Large intestine (tissue), 3 donors: ENCODE measurements around the gene SLC25A19. TPM values are rescaled to one million over a fixed set of nuclear protein-coding genes. Genes with fewer than 3 reads are reported as not detected.
A peak's percentile ranks its signal among the peaks of the same experiment; 100 is the strongest.
"Not testable (repeated sequence)": the region's sequence is repeated elsewhere in the genome, so short reads cannot be mapped to it uniquely, and the experiment has no call there.

Experiments used
- DNase-seq, 2 donors: peaks; one replicate each; pipeline versions ENCODE4 v3.0.0 to v3.0.0-alpha.2; 2013
- H3K27ac ChIP-seq: one replicate; pipeline ENCODE4 v1.5.1; 2013; ENCODE audit warnings: low read length
- H3K27me3 ChIP-seq: 2 replicates; pipeline ENCODE4 v1.6.1; 2013; ENCODE audit warnings: low read length; ENCODE audit not compliant: control insufficient read depth, insufficient read depth
- H3K36me3 ChIP-seq: 2 replicates; pipeline ENCODE4 v1.6.1; 2013; ENCODE audit warnings: low read length; ENCODE audit not compliant: control insufficient read depth, insufficient read depth
- H3K4me1 ChIP-seq: one replicate; pipeline ENCODE4 v1.6.1; 2013; ENCODE audit warnings: low read length; ENCODE audit not compliant: control insufficient read depth, insufficient read depth
- H3K4me3 ChIP-seq: one replicate; pipeline ENCODE4 v1.5.1; 2013; ENCODE audit warnings: low read length
- H3K9me3 ChIP-seq: one replicate; pipeline ENCODE4 v1.6.1; 2013; ENCODE audit warnings: mild to moderate bottlenecking, low read depth, low read length, moderate library complexity; ENCODE audit not compliant: control insufficient read depth
- WGBS: methylation state at CpG from one replicate; pipeline ENCODE4 v1.1.5; 2013; ENCODE audit warnings: low lambda C conversion rate; ENCODE audit not compliant: insufficient coverage; 5-methylcytosine and 5-hydroxymethylcytosine counted together
- polyA plus RNA-seq: library from polyadenylated mRNA; unstranded; fragments of 120-200 nt; gene quantifications from one replicate; pipeline ENCODE4 v1.2.1, GENCODE V29; 2013

SLC25A19 gene
- polyA plus RNA-seq, 1 donor, result 10.8 TPM

DNA sequence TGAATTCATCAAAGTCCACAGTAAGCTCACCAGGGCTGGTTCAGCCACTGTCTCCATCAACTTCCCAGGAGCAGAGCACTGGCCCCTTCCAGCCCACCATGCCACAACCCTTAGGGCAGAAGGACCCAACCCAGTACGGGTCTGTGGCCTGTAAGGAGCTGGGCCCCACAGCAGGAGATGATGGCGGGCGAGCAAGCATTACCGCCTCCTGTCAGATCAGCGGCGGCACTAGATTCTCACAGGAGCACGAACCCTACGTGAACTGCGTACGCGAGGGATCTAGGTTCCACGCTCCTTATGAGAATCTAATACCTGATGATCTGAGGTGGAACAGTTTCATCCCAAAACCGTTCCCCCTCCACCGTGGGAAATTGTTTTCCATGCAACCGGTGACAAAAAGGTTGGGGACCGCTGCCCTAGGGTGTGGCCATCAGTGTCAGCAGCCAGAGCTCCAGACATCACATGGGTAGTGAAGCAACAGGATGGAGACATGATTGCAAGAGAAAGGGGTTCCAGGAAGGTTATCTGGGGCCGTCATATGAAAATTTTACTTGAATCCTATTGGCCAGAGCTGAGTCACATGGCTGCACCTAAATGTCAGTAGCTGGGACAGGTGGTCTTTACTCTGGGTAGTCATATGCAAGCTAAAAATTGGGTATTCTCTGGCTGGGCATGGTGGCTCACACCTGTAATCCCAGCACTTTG is 12.4 kb upstream of the SLC25A19 start:
- no peaks in the 10 kb centered on the region for H3K9me3 ChIP-seq
- no peak overlapping the region for H3K27ac ChIP-seq
- no peaks in the 10 kb centered on the region for H3K36me3 ChIP-seq
- no CpG with 5 or more reads among the region's 17 CpGs for WGBS
- H3K27me3 ChIP-seq, result no peaks in the 10 kb centered on the region
- no peaks in the 10 kb centered on the region for H3K4me1 ChIP-seq
- DNase-seq, result no peak
- H3K4me3 ChIP-seq, result no peak overlapping the region

DNA sequence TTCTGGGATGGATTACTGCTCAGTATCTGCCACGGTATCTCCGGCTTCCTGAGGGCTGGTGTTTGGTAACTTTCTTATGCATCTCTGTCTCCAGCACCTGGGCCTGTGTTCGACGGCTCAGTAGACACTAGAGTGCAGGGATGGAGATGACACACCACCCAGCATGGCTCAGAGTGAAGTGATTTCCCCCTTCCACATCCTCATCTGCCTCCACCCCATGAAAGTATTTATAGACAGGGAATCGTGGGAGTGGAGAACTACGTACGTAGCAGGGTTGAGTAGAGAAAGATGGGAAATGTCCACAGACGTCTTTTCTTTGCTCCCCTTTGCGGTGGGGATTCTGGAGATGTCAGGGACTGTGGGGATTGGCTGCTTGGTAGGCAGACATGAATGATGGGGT is 11.8 kb upstream of the SLC25A19 start:
- no peak overlapping the region for H3K4me3 ChIP-seq
- no peak for DNase-seq
- no peaks in the 10 kb centered on the region for H3K9me3 ChIP-seq
- no peaks in the 10 kb centered on the region for H3K36me3 ChIP-seq
- no peak overlapping the region for H3K27ac ChIP-seq
- no CpG with 5 or more reads among the region's 9 CpGs for WGBS
- no peaks in the 10 kb centered on the region for H3K27me3 ChIP-seq
- no peaks in the 10 kb centered on the region for H3K4me1 ChIP-seq

DNA sequence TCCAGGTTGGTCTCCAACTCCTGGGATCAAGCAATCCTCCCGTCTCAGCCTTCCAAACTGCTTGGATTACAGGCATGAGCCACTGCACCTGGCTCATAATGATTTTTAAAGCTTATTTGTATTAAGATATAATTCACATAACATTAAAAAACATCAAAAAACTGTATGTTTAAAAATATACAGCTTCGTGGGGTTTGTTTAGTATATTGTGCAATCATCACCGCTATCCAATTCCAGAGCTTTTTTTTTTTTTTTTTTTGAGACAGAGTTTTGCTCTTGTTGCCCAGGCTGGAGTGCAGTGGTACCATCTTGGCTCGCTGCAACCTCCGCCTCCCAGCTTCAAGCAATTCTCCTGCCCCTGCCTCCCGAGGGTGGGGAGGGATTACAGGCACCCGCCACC is 11.0 kb upstream of the SLC25A19 start:
- Histone ChIP-seq H3K9me3 (no peaks in the 10 kb centered on the region), H3K36me3 (no peaks in the 10 kb centered on the region), H3K27me3 (no peaks in the 10 kb centered on the region), H3K27ac (no peak overlapping the region), H3K4me3 (no peak overlapping the region), H3K4me1 (peaks cover 7% of the 10 kb centered on the region)
- no CpG with 5 or more reads among the region's 7 CpGs for WGBS
- no peak for DNase-seq

DNA sequence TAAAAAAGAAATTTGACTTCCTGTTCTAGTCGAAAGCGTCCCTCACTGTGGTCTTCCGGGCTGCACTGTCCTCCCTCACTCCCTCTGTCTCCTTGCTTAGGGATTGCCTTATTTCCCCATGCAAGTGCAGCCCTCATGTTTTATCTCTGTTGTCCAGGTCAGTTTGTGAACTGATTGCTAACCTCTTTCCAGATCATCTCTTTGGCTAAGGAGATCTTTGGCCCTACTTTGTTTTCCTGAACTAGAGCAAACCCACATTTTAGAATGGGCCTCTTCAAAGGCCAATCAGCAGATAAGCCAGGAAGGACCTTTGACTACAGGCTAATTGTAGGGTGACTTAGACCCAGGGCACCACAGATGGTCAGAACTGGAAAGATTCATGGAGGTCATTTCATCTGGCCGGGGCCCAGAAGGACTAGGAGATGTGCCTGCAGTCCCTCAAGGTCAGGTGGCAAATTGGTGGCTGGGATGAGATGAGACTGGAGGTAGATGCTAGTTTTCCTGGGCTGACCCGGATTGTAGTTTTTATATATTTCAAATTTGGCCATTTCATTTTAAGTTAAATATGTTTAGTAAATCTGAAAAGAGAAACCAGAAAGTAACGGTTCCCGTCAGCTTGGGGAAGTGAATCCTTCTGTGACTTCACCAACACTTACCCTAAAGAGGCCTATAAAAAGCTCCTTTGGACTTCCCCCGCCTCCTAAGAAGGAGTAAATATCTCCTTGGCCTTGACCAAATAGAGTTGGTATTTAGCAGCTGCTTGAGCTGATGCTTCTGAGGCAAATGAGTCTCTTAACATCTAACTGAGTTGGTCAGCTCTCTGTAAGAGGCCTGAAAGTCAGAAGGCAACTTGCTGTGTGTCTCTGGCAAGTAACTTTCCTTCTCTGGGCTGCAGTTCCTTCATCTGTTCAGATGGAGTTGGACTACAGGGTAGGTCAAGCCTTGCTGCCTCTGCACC is 6.2 kb upstream of the SLC25A19 start:
- DNase-seq, result peak; percentile 32 to 46
- peaks cover 15% of the 10 kb centered on the region for H3K4me1 ChIP-seq
- WGBS, result 71% methylated on average over 1 of the region's 8 CpGs
- peak overlapping the region; percentile 27 for H3K27ac ChIP-seq
- no peaks in the 10 kb centered on the region for H3K9me3 ChIP-seq
- H3K36me3 ChIP-seq, result no peaks in the 10 kb centered on the region
- no peak overlapping the region for H3K4me3 ChIP-seq
- H3K27me3 ChIP-seq, result no peaks in the 10 kb centered on the region

DNA sequence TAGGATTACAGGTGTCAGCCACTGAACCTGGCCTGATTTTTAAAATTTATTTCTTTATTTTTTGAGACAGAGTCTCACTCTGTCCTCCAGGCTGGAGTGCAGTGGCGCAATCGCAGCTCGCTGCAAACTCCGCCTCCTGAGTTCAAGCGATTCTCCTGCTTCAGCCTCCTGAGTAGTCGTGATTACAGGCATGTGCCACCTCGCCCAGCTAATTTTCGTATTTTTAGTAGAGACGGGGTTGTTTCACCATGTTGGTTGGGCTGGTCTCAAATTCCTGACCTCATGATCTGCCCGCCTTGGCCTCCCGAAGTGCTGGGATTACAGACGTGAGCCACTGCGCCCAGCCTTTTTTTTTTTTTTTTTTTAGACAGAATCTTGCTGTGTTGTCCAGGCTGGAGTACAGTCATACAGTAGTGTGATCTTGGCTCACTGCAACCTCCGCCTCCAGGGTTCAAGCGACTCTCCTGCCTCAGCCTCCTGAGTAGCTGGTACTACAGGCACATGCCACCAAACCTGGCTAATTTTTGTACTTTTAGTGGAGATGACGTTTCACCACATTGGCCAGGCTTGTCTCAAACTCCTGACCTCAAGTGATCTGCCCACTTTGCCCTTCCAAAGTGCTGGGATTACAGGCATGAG is 3.7 kb upstream of the SLC25A19 start:
- not testable (repeated sequence) for H3K27ac ChIP-seq, H3K4me3 ChIP-seq, H3K9me3 ChIP-seq, H3K27me3 ChIP-seq, H3K36me3 ChIP-seq, DNase-seq
- no CpG with 5 or more reads among the region's 16 CpGs for WGBS
- H3K4me1 ChIP-seq, result peaks cover 22% of the 10 kb centered on the region

DNA sequence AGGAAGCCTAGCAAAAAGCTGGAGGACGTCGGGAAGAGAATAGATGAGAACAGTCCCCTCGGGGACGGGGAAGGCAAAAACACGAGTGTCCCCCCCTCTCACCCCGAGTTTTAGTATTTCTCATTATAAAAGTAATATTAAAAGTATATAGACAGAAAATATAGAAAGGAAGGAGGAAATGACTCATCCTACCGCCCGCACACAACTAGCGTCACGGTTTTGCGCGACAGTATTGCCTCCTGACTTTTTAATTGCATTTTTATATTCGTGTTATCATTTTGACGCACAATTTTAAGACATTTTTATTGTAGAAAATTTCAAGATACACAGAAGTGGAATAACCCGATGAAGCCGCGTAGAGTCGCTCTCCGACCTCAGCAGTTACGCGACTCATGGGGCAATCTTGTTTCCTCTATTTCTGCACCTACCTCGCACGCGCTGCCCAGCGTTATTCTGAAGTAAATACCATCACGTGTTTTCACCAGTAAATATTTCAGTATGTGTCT is 652 bp upstream of the SLC25A19 start:
- Histone ChIP-seq H3K4me3 (peak overlapping the region; percentile 72), H3K4me1 (peaks cover 13% of the 10 kb centered on the region), H3K36me3 (peaks cover 8% of the 10 kb centered on the region), H3K27ac (peak overlapping the region; percentile 75), H3K27me3 (no peaks in the 10 kb centered on the region), H3K9me3 (no peaks in the 10 kb centered on the region)
- peak; percentile 51 to 65 for DNase-seq
- no CpG with 5 or more reads among the region's 26 CpGs for WGBS

DNA sequence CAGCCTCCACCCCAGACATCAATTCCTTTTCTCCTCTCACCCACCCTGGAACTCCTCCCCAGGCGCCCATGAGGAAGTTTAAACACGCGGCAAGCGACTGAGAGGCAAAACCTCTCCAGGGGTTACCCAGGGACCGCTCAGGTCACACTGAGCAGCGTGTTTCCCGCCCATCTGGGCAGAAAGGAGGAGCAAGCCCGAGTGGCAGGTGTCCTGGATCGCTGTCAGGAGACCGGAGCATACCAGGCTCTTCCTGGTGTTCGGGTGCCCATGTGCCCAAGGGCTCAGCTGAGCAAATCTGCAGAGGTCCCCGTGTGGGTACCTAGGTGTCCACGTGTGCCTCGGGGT is 491 bp downstream of the SLC25A19 start:
- peak overlapping the region; percentile 72 for H3K4me3 ChIP-seq
- peaks cover 8% of the 10 kb centered on the region for H3K36me3 ChIP-seq
- WGBS, result no CpG with 5 or more reads among the region's 14 CpGs
- no peaks in the 10 kb centered on the region for H3K27me3 ChIP-seq
- peak overlapping the region; percentile 75 for H3K27ac ChIP-seq
- DNase-seq, result no peak
- peaks cover 8% of the 10 kb centered on the region for H3K4me1 ChIP-seq
- no peaks in the 10 kb centered on the region for H3K9me3 ChIP-seq

DNA sequence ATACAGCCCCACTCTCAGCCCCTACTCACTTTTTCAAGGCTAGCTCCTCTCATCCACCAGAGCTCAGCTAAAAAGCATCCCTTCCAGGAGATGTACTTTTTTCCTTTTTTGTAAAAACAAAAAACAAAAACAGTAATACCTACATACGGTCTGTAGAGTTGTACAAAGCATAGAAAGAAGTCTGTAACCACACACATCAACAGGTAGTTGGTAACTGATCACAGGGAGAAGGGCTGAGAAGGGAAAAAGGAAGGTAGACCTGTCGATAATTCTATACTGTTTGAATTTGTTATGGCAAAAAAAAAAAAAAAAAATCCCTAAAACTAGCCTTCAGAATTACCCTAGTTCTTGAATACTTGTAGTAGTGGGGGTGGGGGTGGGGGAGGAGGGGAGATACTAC is 874 bp downstream of the SLC25A19 start:
- no peak for DNase-seq
- H3K27me3 ChIP-seq, result no peaks in the 10 kb centered on the region
- peak overlapping the region; percentile 75 for H3K27ac ChIP-seq
- 17% methylated on average over 1 of the region's 2 CpGs for WGBS
- peaks cover 8% of the 10 kb centered on the region for H3K36me3 ChIP-seq
- H3K4me1 ChIP-seq, result peaks cover 8% of the 10 kb centered on the region
- no peaks in the 10 kb centered on the region for H3K9me3 ChIP-seq
- H3K4me3 ChIP-seq, result peak overlapping the region; percentile 72

DNA sequence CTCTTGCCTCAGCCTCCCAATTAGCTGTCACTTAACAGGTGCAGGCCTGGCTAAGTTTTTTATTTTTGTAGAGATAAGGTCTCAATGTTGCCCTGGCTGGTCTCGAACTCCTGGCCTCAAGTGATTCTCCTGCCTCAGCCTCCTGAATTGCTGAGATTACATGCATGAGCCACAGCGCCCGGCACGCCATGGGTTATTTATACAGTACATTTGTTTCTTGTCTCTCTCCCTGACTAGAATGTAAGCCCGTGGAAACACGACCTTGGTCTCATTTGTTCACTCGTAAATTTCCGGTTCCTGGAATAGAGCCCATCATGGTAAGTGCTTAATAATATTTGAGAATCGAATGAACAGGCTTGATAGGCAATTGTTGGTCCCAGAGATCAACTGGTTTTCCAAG is 2.0 kb downstream of the SLC25A19 start:
- H3K36me3 ChIP-seq, result peaks cover 8% of the 10 kb centered on the region
- H3K4me3 ChIP-seq, result no peak overlapping the region
- peaks cover 8% of the 10 kb centered on the region for H3K4me1 ChIP-seq
- DNase-seq, result no peak
- no peak overlapping the region for H3K27ac ChIP-seq
- H3K27me3 ChIP-seq, result no peaks in the 10 kb centered on the region
- no peaks in the 10 kb centered on the region for H3K9me3 ChIP-seq
- no CpG with 5 or more reads among the region's 9 CpGs for WGBS

DNA sequence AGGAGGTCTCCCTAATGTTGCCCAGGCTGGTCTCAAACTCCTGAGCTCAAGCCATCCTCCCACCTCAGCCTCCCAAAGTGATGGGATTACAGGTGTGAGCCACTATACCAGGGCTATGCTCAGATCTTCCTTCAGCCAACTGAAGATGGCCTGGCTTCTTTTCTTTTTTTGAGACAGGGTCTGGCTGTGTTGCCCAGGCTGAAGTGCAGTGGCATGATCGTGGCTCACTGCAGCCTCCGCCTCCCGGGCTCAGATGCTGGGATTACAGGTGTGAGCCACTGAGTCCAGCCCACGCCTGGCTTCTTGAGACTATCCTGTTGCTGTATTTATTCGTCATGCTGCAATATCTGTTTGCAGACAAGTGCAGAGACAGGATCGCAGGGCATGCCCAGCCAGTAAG is 4.1 kb downstream of the SLC25A19 start:
- no CpG with 5 or more reads among the region's 6 CpGs for whole genome bisulfite sequencing
- Histone ChIP-seq H3K27ac (no peak overlapping the region), H3K4me3 (no peak overlapping the region), H3K27me3 (no peaks in the 10 kb centered on the region), H3K36me3 (peaks cover 8% of the 10 kb centered on the region), H3K9me3 (no peaks in the 10 kb centered on the region), H3K4me1 (peaks cover 5% of the 10 kb centered on the region)
- DNase-seq, result no peak
